K562 (cell line): ENCODE results near the gene RAB31. TPM values are rescaled to one million over a fixed set of nuclear protein-coding genes. Genes with fewer than 3 reads are reported as not detected.

Experiments used
- CREB5 ChIP-seq: fragments of 250-450 bp; sonication (Bioruptor Pico); IDR thresholded peaks from 2 replicates; pipeline ENCODE4 v1.5.0; 2020; ENCODE audit warnings: mild to moderate bottlenecking
- DIDO1 ChIP-seq: fragments of 450-650 bp; IDR thresholded peaks from 2 replicates; pipeline ENCODE4 v1.6.1; 2016; ENCODE audit warnings: low read depth, missing biosample characterization, missing genetic modification characterization
- LEF1 ChIP-seq: fragments of 450-650 bp; IDR thresholded peaks from 2 replicates; pipeline ENCODE4 v1.6.1; 2016; ENCODE audit warnings: mild to moderate bottlenecking
- MCM7 ChIP-seq, 2 experiments: fragments of 450-650 bp; IDR thresholded peaks; 2 replicates each; pipeline ENCODE4 v1.6.1; 2016 to 2018
- MLX ChIP-seq, 2 experiments: fragments of 450-650 bp in 1 of 2; sonication (generic) in 1 of 2; formaldehyde crosslinking; conservative IDR thresholded peaks; 2 replicates each; pipeline versions ENCODE4 v1.4.0 to v1.8.1; 2020 to 2022; ENCODE audit warnings: mild to moderate bottlenecking in 1 of 2, missing genetic modification reagents in 1 of 2
- MTA3 ChIP-seq: fragments of 450-650 bp; formaldehyde crosslinking; IDR thresholded peaks from 2 replicates; pipeline ENCODE4 v1.6.1; 2017; ENCODE audit warnings: mild to moderate bottlenecking, borderline replicate concordance
- NCOR1 ChIP-seq: fragments of 450-650 bp; IDR thresholded peaks from 2 replicates; pipeline ENCODE4 v1.6.1; 2016; ENCODE audit warnings: mild to moderate bottlenecking, moderate library complexity
- POLR2H ChIP-seq: IDR thresholded peaks from 2 replicates; pipeline ENCODE4 v1.6.1; 2016; ENCODE audit warnings: missing genetic modification characterization, low read depth, mild to moderate bottlenecking, control low read depth, missing compliant biosample characterization, moderate library complexity
- XRCC4 ChIP-seq: IDR thresholded peaks from one replicate; pipeline ENCODE4 v1.6.1; 2011; ENCODE audit not compliant: insufficient read depth, insufficient read length; ENCODE audit errors: extremely low read depth
- ZNF146 ChIP-seq: IDR thresholded peaks from one replicate; pipeline ENCODE4 v1.6.1; 2018; ENCODE audit warnings: missing compliant biosample characterization; ENCODE audit not compliant: unreplicated experiment
- ZNF212 ChIP-seq: fragments of 450-650 bp; formaldehyde crosslinking; IDR thresholded peaks from 2 replicates; pipeline ENCODE4 v1.4.0; 2020; ENCODE audit warnings: mild to moderate bottlenecking
- ZNF280B ChIP-seq: fragments of 250-450 bp; sonication (Bioruptor Pico); IDR thresholded peaks from 2 replicates; pipeline ENCODE4 v1.5.1; 2021; ENCODE audit warnings: mild to moderate bottlenecking
- ZNF395 ChIP-seq: fragments of 200-800 bp; sonication (Bioruptor generic); IDR thresholded peaks from 2 replicates; pipeline ENCODE4 v1.6.1; 2017; ENCODE audit warnings: missing genetic modification characterization, missing compliant biosample characterization
- ZNF445 ChIP-seq: fragments of 250-450 bp; sonication (Bioruptor Pico); IDR thresholded peaks from 2 replicates; pipeline ENCODE4 v1.4.0; 2020; ENCODE audit warnings: low read depth, mild to moderate bottlenecking, moderate library complexity
- polyA plus RNA-seq, 8 experiments: library from polyadenylated mRNA; depleted of rRNA in 4 of 8; stranded (reverse) in 5 of 8; unstranded in 3 of 8; fragments of >200 nt; fragmentation: Nextera tagmentation in 2 of 8; fragmentation: Illumina TruSeq in 1 of 8; extraction: Ambion mirVana in 2 of 8; extraction: Trizol in 1 of 8; gene quantifications; 2 replicates each; pipeline versions ENCODE4 v1.2.1 to v1.2.3, GENCODE V29; 2011 to 2014; ENCODE audit warnings: inconsistent platforms in 1 of 8, missing spikeins in 1 of 8
- total RNA-seq, 7 experiments: library from RNA; depleted of rRNA in 6 of 7; stranded (reverse); fragments of >200 nt in 6 of 7; fragmentation: Illumina TruSeq in 2 of 7; extraction: Trizol in 2 of 7; gene quantifications; 2 replicates each; pipeline versions ENCODE4 v1.2.1 to v1.2.3, GENCODE V29; 2011 to 2021; ENCODE audit warnings: low replicate concordance in 1 of 7
- TF ChIP-seq, protein P1 (sequence below), 2 experiments: fragments of 450-650 bp in 1 of 2; IDR thresholded peaks; 2 replicates each; pipeline ENCODE4 v1.6.1; 2011 to 2017; ENCODE audit warnings: low read depth in 2 of 2, antibody characterized with exemption in 1 of 2, borderline replicate concordance in 1 of 2, low read length in 1 of 2, mild to moderate bottlenecking in 1 of 2, mixed read lengths in 1 of 2; ENCODE audit not compliant: control insufficient read depth in 1 of 2
- TF ChIP-seq, protein P2 (sequence below): fragments of 450-650 bp; IDR thresholded peaks from 2 replicates; pipeline ENCODE4 v1.6.1; 2018; ENCODE audit not compliant: partially characterized antibody

The RAB31 gene
- total and polyA plus RNA-seq, 9 of the 15 experiments (the other 6 are each of a cell fraction or from before 2014, with no cell fraction given): 20.7 to 70.4 (median 41.3) TPM

DNA sequence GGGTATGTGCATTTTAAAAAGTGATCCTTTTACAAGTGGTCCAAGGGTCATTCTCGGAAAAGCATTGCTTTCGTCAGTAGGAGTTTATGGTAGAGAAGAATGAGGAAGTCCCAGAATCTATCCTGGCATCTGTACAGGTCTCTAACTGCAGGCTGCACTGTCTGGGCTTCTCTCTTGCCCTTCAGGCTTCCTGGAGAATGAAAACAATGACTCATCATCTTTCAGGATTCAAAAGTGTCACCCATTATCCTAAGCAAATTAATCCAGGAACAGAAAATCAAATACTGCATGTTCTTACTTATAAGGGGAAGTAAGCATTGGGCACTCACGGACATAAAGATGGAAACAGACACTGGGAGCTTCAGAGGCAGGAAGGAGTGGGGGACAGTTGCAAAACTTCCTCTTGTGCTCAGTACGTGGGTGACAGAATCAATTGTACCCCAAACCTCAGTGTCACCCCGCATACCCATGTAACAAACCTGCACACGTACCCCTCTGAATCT is 117.5 kb downstream of the RAB31 start (continued):
- TF ChIP-seq CREB5 (CRISPR knock-in tag) (no peak), XRCC4 (no peak), MCM7 (IDR thresholded peaks at IDR 0.05) (no peak), ZNF395 (no peak), ZNF280B (CRISPR knock-in tag) (no peak), LEF1 (peak; percentile 88; the same call in 1 of the 2 replicates), POLR2H (tag) (no peak), ZNF212 (no peak), ZNF445 (no peak), DIDO1 (tag) (no peak), NCOR1 (no peak), MTA3 (peak; percentile 88; the same call in 1 of the 2 replicates), ZNF146 (CRISPR knock-in tag) (no peak), MLX (CRISPR knock-in tag; conservative IDR thresholded peaks at IDR 0.05) (no peak)
- TF ChIP-seq, protein P1, sequence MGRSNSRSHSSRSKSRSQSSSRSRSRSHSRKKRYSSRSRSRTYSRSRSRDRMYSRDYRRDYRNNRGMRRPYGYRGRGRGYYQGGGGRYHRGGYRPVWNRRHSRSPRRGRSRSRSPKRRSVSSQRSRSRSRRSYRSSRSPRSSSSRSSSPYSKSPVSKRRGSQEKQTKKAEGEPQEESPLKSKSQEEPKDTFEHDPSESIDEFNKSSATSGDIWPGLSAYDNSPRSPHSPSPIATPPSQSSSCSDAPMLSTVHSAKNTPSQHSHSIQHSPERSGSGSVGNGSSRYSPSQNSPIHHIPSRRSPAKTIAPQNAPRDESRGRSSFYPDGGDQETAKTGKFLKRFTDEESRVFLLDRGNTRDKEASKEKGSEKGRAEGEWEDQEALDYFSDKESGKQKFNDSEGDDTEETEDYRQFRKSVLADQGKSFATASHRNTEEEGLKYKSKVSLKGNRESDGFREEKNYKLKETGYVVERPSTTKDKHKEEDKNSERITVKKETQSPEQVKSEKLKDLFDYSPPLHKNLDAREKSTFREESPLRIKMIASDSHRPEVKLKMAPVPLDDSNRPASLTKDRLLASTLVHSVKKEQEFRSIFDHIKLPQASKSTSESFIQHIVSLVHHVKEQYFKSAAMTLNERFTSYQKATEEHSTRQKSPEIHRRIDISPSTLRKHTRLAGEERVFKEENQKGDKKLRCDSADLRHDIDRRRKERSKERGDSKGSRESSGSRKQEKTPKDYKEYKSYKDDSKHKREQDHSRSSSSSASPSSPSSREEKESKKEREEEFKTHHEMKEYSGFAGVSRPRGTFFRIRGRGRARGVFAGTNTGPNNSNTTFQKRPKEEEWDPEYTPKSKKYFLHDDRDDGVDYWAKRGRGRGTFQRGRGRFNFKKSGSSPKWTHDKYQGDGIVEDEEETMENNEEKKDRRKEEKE (IDR thresholded peaks at IDR 0.05; ENCODE audit: borderline replicate concordance in 1 of 2, control insufficient read depth in 1 of 2, low read depth in 2 of 2, low read length in 1 of 2): no peak
- TF ChIP-seq, protein P2, sequence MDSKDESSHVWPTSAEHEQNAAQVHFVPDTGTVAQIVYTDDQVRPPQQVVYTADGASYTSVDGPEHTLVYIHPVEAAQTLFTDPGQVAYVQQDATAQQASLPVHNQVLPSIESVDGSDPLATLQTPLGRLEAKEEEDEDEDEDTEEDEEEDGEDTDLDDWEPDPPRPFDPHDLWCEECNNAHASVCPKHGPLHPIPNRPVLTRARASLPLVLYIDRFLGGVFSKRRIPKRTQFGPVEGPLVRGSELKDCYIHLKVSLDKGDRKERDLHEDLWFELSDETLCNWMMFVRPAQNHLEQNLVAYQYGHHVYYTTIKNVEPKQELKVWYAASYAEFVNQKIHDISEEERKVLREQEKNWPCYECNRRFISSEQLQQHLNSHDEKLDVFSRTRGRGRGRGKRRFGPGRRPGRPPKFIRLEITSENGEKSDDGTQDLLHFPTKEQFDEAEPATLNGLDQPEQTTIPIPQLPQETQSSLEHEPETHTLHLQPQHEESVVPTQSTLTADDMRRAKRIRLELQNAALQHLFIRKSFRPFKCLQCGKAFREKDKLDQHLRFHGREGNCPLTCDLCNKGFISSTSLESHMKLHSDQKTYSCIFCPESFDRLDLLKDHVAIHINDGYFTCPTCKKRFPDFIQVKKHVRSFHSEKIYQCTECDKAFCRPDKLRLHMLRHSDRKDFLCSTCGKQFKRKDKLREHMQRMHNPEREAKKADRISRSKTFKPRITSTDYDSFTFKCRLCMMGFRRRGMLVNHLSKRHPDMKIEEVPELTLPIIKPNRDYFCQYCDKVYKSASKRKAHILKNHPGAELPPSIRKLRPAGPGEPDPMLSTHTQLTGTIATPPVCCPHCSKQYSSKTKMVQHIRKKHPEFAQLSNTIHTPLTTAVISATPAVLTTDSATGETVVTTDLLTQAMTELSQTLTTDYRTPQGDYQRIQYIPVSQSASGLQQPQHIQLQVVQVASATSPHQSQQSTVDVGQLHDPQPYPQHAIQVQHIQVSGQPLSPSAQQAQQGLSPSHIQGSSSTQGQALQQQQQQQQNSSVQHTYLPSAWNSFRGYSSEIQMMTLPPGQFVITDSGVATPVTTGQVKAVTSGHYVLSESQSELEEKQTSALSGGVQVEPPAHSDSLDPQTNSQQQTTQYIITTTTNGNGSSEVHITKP: no peak
